Heart right ventricle (tissue), 16 donors: ENCODE data around the gene ERRFI1. TPM values are rescaled to one million over a fixed set of nuclear protein-coding genes. Genes with fewer than 3 reads are reported as not detected.

Source experiments
- ATAC-seq, 8 donors: fragments of 200-7000 bp; cut with Tn5 transposase; one replicate each; pipeline ENCODE4 v1.9.1; 2020; ENCODE audit warnings: mild to moderate bottlenecking in 8 of 8, moderate library complexity in 8 of 8, moderate number of reproducible peaks in 1 of 8
- DNase-seq, 2 donors: peaks; one replicate each; pipeline ENCODE4 v3.0.0-alpha.2; 2020
- H3K27ac ChIP-seq, 10 donors: fragments of 200-600 bp; sonication (generic) in 2 of 10; one replicate each; pipeline versions ENCODE4 v1.5.0 to v1.8.0; 2020 to 2022; ENCODE audit warnings: mild to moderate bottlenecking in 3 of 10
- H3K27me3 ChIP-seq, 7 donors: fragments of 200-600 bp; one replicate each; pipeline ENCODE4 v1.8.0; 2021 to 2022; ENCODE audit warnings: mild to moderate bottlenecking in 2 of 7
- H3K36me3 ChIP-seq, 9 donors: fragments of 200-600 bp; sonication (generic) in 1 of 9; one replicate each; pipeline versions ENCODE4 v1.5.0 to v1.8.0; 2020 to 2022; ENCODE audit warnings: mild to moderate bottlenecking in 2 of 9
- H3K4me1 ChIP-seq, 9 donors: fragments of 200-600 bp; sonication (generic) in 1 of 9; one replicate each; pipeline versions ENCODE4 v1.5.0 to v1.8.0; 2020 to 2022; ENCODE audit warnings: mild to moderate bottlenecking in 4 of 9
- H3K4me3 ChIP-seq, 10 donors: fragments of 200-600 bp; sonication (generic) in 2 of 10; one replicate each; pipeline versions ENCODE4 v1.5.0 to v1.8.0; 2020 to 2022; ENCODE audit warnings: mild to moderate bottlenecking in 7 of 10, moderate library complexity in 2 of 10
- H3K9me3 ChIP-seq, 11 donors: fragments of 200-600 bp in 10 of 11; sonication (generic) in 2 of 11; one replicate each; pipeline versions ENCODE4 v1.5.0 to v1.8.0; 2013 to 2022; ENCODE audit warnings: mild to moderate bottlenecking in 2 of 11, control low read depth in 1 of 11, moderate library complexity in 1 of 11
- WGBS, 2 donors: extraction: QIAGEN DNeasy Blood & Tissue Kit; methylation state at CpG; one replicate each; pipeline ENCODE4 v1.1.7; 2013; ENCODE audit warnings: inconsistent platforms in 1 of 2; 5-methylcytosine and 5-hydroxymethylcytosine counted together
- intact Hi-C, 10 donors: fragments of 100-400 bp; cut with DNase I; formaldehyde crosslinking; loops; one replicate each; pipeline versions ENCODE4 v1.11.1 to v1.14.2; 2022
- polyA plus RNA-seq, 2 donors: library from polyadenylated mRNA; stranded (reverse); fragments of 200-250 nt; gene quantifications; one replicate each; pipeline ENCODE4 v1.2.3, GENCODE V29; 2013
- total RNA-seq, 10 donors: library from RNA; stranded (reverse); fragmentation: NEBNext Ultra II Directional in 3 of 10; extraction: Animal tissue kit (Norgen Biotek cat#: 25700) in 3 of 10; gene quantifications; one replicate each; pipeline versions ENCODE4 v1.2.1 to v1.2.4, GENCODE V29; 2021 to 2023
- TF ChIP-seq, protein P1 (sequence below), 9 donors: fragments of 200-600 bp; sonication (generic) in 2 of 9; IDR thresholded peaks; one replicate each; pipeline versions ENCODE4 v1.5.0 to v1.8.0; 2021 to 2022; ENCODE audit warnings: antibody characterized with exemption in 9 of 9, mild to moderate bottlenecking in 5 of 9, moderate library complexity in 1 of 9
- donor health status: Arrhythmogenic right ventricular cardiomyopathy.
- donor health status: ischemic (EF 13 %, LVEDD 7.1; RV severe dilation, severe dysfunction).
- donor health status: healthy with polysubstance abuse.
- donor health status: DM: no; HTN: yes; CAD: no.
- donor health status: DM: no; HTN: no; CAD: no.
- donor health status: ischemic (EF 25% LVEDD 6.9; RV normal size, moderate dysfunction).
- donor health status: ischemic (EF 25% LVEDD 5.7; RV mildly dilated, moderate dysfunction).
- donor health status: healthy.
- donor health status: DM: yes; HTN: yes; CAD: no.
- donor health status: Ischemic cardiomyopathy.
- donor health status: ischemic (EF 35%, LVEDD 5.7; RV mildly dilated, moderate dysfunction).
- donor health status: nonischemic (EF 11% LVEDD 7.7; RV severe dilation, severe dysfunction).
- donor health status: DM: yes; HTN: yes; CAD: no.
- donor health status: PGD.
- donor health status: ischemic (EF 29% LVEDD 5.4; RV normal size, mild dysfunction).
- donor health status: nonischemic (EF 23%, LVEDD 6.1; RV moderate dilation, normal function).

The ERRFI1 gene
- total and polyA plus RNA-seq, 12 donors: 5.8 to 17.5 (median 10.0) TPM

DNA sequence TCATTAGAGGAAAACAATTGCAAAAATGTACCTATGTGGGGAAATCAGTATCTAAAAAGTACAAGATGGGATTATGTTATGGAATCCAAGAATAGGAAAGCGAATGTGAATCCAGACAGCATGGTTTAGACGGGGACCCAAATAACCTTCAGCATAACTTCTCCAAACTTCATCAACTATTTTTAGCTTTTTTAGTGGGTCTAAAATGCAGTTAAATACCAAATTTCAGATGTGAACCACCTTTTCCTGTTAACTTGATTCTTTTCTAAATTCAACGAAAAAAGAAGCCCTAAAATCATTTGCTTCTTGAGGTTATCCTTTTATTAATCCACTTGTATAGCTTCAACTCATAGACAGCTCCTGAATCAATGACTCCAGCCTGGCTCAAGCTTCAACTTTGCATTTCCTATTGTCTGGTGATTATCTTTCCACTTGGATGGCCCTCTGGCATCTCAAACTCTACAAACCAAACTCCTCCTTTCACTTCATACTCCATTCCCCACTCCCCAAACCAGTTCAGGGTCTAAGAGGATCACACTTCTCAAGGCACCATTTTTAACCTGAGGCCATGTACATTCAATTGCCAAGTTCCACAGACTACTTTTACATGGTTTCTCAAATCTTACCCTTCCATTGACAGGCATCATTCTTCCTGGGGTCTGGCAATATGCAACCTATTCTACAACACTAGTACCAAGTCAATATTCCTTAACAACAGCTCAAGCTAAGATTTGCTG, 7.4 kb downstream of the ERRFI1 start:
- H3K4me1 ChIP-seq: peaks cover 8 to 67% (median 37%) of the 10 kb centered on the region in 9 donors
- intact Hi-C loops: loop anchor here in 5 of 10 donors (5.0 to 10.0 kb wide), 3 partner anchors 36 to 326 kb away; no protein-coding TSS in a partner anchor
- TF ChIP-seq, protein P1, sequence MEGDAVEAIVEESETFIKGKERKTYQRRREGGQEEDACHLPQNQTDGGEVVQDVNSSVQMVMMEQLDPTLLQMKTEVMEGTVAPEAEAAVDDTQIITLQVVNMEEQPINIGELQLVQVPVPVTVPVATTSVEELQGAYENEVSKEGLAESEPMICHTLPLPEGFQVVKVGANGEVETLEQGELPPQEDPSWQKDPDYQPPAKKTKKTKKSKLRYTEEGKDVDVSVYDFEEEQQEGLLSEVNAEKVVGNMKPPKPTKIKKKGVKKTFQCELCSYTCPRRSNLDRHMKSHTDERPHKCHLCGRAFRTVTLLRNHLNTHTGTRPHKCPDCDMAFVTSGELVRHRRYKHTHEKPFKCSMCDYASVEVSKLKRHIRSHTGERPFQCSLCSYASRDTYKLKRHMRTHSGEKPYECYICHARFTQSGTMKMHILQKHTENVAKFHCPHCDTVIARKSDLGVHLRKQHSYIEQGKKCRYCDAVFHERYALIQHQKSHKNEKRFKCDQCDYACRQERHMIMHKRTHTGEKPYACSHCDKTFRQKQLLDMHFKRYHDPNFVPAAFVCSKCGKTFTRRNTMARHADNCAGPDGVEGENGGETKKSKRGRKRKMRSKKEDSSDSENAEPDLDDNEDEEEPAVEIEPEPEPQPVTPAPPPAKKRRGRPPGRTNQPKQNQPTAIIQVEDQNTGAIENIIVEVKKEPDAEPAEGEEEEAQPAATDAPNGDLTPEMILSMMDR (IDR thresholded peaks at IDR 0.05): no peak

GRCh38 chr1:8017495-8018197, 8.5 kb downstream of the ERRFI1 start:
- WGBS, 2 donors: 55 to 56% methylated on average over 5 of the region's 5 CpGs
- Histone ChIP-seq H3K36me3 (peaks cover 0 to 22% (median 7%) of the 10 kb centered on the region in 9 donors), H3K27me3 (peaks cover 0 to 6% (median 0%) of the 10 kb centered on the region in 7 donors), H3K27ac (no peak overlapping the region), H3K9me3 (no peaks in the 10 kb centered on the region), H3K4me1 (peaks cover 8 to 59% (median 37%) of the 10 kb centered on the region in 9 donors), H3K4me3 (no peak overlapping the region)
- TF ChIP-seq, protein P1 (IDR thresholded peaks at IDR 0.05): no peak
- intact Hi-C loops: loop anchor here in 5 of 10 donors (5.0 to 10.0 kb wide), 3 partner anchors 35 to 327 kb away; no protein-coding TSS in a partner anchor
- ATAC-seq (no peak), DNase-seq (no peak)

More for the DNA sequence above, 7.4 kb downstream of the ERRFI1 start:
- no peak for ATAC-seq
- Histone ChIP-seq H3K27me3 (peaks cover 0 to 12% (median 0%) of the 10 kb centered on the region in 7 donors), H3K36me3 (peaks cover 0 to 12% (median 0%) of the 10 kb centered on the region in 9 donors), H3K27ac (no peak overlapping the region), H3K9me3 (no peaks in the 10 kb centered on the region), H3K4me3 (no peak overlapping the region)
- WGBS, 2 donors: 85 to 86% methylated on average over 3 of the region's 3 CpGs
- DNase-seq: no peak

- Histone ChIP-seq H3K27me3 (peaks cover 0 to 6% (median 0%) of the 10 kb centered on the region in 7 donors), H3K4me1 (peaks cover 8 to 56% (median 37%) of the 10 kb centered on the region in 9 donors), H3K9me3 (no peaks in the 10 kb centered on the region), H3K27ac (no peak overlapping the region), H3K4me3 (no peak overlapping the region), H3K36me3 (peaks cover 0 to 30% (median 7%) of the 10 kb centered on the region in 9 donors)
- intact Hi-C loops: loop anchor here in 5 of 10 donors (5.0 to 10.0 kb wide), 3 partner anchors 35 to 328 kb away; no protein-coding TSS in a partner anchor
- ATAC-seq: no peak
- TF ChIP-seq, protein P1 (IDR thresholded peaks at IDR 0.05): no peak
- DNase-seq: no peak
Observed at GRCh38 chr1:8016895-8017241, 9.2 kb downstream of the ERRFI1 start.

- Histone ChIP-seq H3K27ac (peak overlapping the region in 3 of 10 donors; percentile 3 to 32 (median 28)), H3K36me3 (peaks cover 0 to 35% (median 7%) of the 10 kb centered on the region in 9 donors), H3K9me3 (no peaks in the 10 kb centered on the region), H3K4me1 (peaks cover 8 to 56% (median 36%) of the 10 kb centered on the region in 9 donors), H3K4me3 (no peak overlapping the region), H3K27me3 (peaks cover 0 to 6% (median 0%) of the 10 kb centered on the region in 7 donors)
- DNase-seq: no peak
- ATAC-seq: peak in 1 of 8 donors; percentile 32
- intact Hi-C loops: loop anchor here in 5 of 10 donors (5.0 to 10.0 kb wide), 3 partner anchors 34 to 328 kb away; no protein-coding TSS in a partner anchor
- TF ChIP-seq, protein P1 (IDR thresholded peaks at IDR 0.05): peak in 2 of 9 donors; percentile 7 to 26
- 52 to 64% methylated on average over 4 of the region's 4 CpGs for WGBS, 2 donors
Observed at GRCh38 chr1:8016210-8016894, 9.8 kb downstream of the ERRFI1 start.
